ENCODE results near the gene HSD17B7.
A peak's percentile ranks its signal among the peaks of the same experiment; 100 is the strongest.

HSD17B7 gene

GRCh38 chr1:162756523-162756922, 34.0 kb upstream of the HSD17B7 start:
- no peak for DNase-seq (ENCODE audit: low read depth)
- TF ChIP-seq, protein P1, sequence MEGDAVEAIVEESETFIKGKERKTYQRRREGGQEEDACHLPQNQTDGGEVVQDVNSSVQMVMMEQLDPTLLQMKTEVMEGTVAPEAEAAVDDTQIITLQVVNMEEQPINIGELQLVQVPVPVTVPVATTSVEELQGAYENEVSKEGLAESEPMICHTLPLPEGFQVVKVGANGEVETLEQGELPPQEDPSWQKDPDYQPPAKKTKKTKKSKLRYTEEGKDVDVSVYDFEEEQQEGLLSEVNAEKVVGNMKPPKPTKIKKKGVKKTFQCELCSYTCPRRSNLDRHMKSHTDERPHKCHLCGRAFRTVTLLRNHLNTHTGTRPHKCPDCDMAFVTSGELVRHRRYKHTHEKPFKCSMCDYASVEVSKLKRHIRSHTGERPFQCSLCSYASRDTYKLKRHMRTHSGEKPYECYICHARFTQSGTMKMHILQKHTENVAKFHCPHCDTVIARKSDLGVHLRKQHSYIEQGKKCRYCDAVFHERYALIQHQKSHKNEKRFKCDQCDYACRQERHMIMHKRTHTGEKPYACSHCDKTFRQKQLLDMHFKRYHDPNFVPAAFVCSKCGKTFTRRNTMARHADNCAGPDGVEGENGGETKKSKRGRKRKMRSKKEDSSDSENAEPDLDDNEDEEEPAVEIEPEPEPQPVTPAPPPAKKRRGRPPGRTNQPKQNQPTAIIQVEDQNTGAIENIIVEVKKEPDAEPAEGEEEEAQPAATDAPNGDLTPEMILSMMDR (IDR thresholded peaks at IDR 0.05; ENCODE audit: control insufficient read depth, insufficient read depth, low read depth, low read length, missing control alignments) = no peak
- H3K4me3 ChIP-seq (ENCODE audit: control insufficient read depth, low read depth, low read length) = no peak overlapping the region

DNA sequence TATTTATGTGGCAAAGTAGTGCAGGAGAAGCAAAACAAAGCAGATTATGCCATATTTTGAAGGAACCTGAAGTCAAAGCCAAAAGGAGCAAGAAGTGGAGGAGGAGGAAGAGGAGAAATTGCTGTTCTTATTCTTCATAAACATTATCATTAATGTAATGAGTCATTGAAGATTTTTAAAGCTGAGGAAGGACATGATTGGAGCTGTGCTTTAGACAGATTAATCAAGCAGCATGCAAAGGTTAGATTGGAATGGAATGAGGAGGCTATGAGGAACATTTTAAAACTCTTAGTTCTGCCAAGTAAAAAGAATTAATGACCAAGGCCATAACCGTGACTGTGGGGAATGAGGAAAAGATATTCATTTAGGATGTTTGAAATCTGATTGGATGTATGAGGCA, 33.0 kb upstream of the HSD17B7 start:
- no peak overlapping the region for H3K4me3 ChIP-seq (ENCODE audit: control insufficient read depth, low read depth, low read length)
- DNase-seq (ENCODE audit: low read depth) = no peak

DNA sequence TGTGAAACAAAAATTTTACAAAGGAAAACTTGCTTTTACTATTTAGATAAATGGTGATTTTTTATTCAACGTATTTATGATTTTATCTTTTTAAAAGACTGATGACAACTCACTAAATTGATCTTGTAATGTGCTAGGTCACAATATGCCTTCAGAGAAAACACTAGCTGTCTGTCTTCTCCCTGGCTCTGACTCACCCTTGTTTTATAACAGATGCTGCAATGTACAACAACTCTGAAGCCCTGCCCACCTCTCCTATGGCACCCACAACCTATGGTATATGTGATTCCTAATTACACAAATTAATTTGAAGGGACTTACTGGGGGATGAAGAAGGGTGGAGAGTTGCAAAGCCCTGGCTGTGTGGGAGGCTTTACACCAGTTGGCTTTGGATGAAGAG, 24.7 kb upstream of the HSD17B7 start:
- H3K4me3 ChIP-seq (ENCODE audit: control insufficient read depth, low read depth, low read length) = no peak overlapping the region
- TF ChIP-seq, protein P1 (IDR thresholded peaks at IDR 0.05; ENCODE audit: control insufficient read depth, insufficient read depth, low read depth, low read length, missing control alignments) = no peak
- DNase-seq (ENCODE audit: low read depth) = no peak

More for the DNA sequence above, 33.0 kb upstream of the HSD17B7 start:
- TF ChIP-seq, protein P1 (IDR thresholded peaks at IDR 0.05; ENCODE audit: control insufficient read depth, insufficient read depth, low read depth, low read length, missing control alignments) = no peak

- H3K4me3 ChIP-seq (ENCODE audit: control insufficient read depth, low read depth, low read length) = no peak overlapping the region
- peak; percentile 17 for DNase-seq (ENCODE audit: low read depth)
- TF ChIP-seq, protein P1 (IDR thresholded peaks at IDR 0.05; ENCODE audit: control insufficient read depth, insufficient read depth, low read depth, low read length, missing control alignments) = peak; percentile 14
Observed at GRCh38 chr1:162772571-162773154, 17.8 kb upstream of the HSD17B7 start.

DNA sequence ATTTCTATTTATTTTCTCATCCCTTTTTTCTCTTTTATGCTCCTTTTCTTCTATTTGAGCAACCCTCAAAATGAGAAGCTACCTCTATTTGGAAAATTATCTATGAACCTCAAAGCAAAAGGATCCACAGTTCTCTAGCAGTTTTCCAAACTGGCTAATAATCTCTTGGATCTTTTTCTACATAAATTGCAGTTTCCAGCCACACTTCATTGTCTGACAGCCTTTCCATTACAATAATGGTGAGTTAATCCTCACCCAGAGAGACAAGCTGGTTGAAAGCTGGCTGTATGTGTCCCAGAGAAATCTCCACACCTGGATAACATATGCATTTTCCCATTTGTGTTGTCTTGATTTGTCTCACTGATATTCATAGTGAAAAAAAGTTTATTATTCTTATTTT, 16.5 kb upstream of the HSD17B7 start:
- TF ChIP-seq, protein P1 (IDR thresholded peaks at IDR 0.05; ENCODE audit: control insufficient read depth, insufficient read depth, low read depth, low read length, missing control alignments) = no peak
- DNase-seq (ENCODE audit: low read depth) = no peak
- H3K4me3 ChIP-seq (ENCODE audit: control insufficient read depth, low read depth, low read length) = no peak overlapping the region

GRCh38 chr1:162779043-162779442, 11.5 kb upstream of the HSD17B7 start:
- DNase-seq (ENCODE audit: low read depth) = no peak
- H3K4me3 ChIP-seq (ENCODE audit: control insufficient read depth, low read depth, low read length) = no peak overlapping the region
- TF ChIP-seq, protein P1 (IDR thresholded peaks at IDR 0.05; ENCODE audit: control insufficient read depth, insufficient read depth, low read depth, low read length, missing control alignments) = no peak

Data from AG09309 (cell line).